H1 (cell line): ENCODE results near the gene CBLN3. TPM values are rescaled to one million over a fixed set of nuclear protein-coding genes. Genes with fewer than 3 reads are reported as not detected.

Experiments used
- CTCF ChIA-PET: fragments of 300-600 bp; sonication (Branson Sonifier 250); formaldehyde crosslinking; loops from one replicate; lab custom pipeline; 2021; ENCODE audit not compliant: partially characterized antibody; lab: Charles Lee
- POLR2A ChIA-PET: fragments of 300-600 bp; sonication (Branson Sonifier 250); formaldehyde crosslinking; loops from one replicate; lab custom pipeline; 2021; ENCODE audit warnings: inconsistent platforms; ENCODE audit not compliant: partially characterized antibody; lab: Charles Lee
- DNase-seq, 2 experiments: peaks; one replicate each; pipeline versions ENCODE4 v3.0.0 to v3.0.0-alpha.2; 2010 to 2022; ENCODE audit warnings: low spot score in 2 of 2, low read depth in 1 of 2, mixed read lengths in 1 of 2
- FAIRE-seq: peaks from 2 replicates; lab custom pipeline; 2011; peaks lifted over from hg19 to GRCh38; lab: Jason Lieb, UNC
- H2AFZ ChIP-seq: 2 replicates; pipeline ENCODE4 v1.8.1; 2012; ENCODE audit warnings: low read length, inconsistent platforms
- H2AK5ac ChIP-seq: 2 replicates; pipeline ENCODE4 v1.6.1; 2013; ENCODE audit warnings: low read depth, low read length
- H2BK120ac ChIP-seq: replicated peaks from 2 replicates; pipeline ENCODE3; 2013; ENCODE audit warnings: low read depth, low read length, inconsistent platforms
- H2BK12ac ChIP-seq: 2 replicates; pipeline ENCODE4 v1.6.1; 2013; ENCODE audit warnings: low read depth, low read length
- H2BK15ac ChIP-seq: 2 replicates; pipeline ENCODE4 v1.6.1; 2013; ENCODE audit warnings: low read length
- H2BK20ac ChIP-seq: 2 replicates; pipeline ENCODE4 v1.6.1; 2013; ENCODE audit warnings: low read length
- H2BK5ac ChIP-seq: 2 replicates; pipeline ENCODE4 v1.6.1; 2013; ENCODE audit warnings: low read depth, low read length
- H3K14ac ChIP-seq: 2 replicates; pipeline ENCODE4 v1.6.1; 2013; ENCODE audit warnings: inconsistent platforms; ENCODE audit not compliant: insufficient read length
- H3K18ac ChIP-seq: 2 replicates; pipeline ENCODE4 v1.6.1; 2013; ENCODE audit warnings: low read length; ENCODE audit errors: extremely low read depth
- H3K23ac ChIP-seq: 2 replicates; pipeline ENCODE4 v1.6.1; 2013; ENCODE audit warnings: inconsistent platforms; ENCODE audit not compliant: insufficient read length
- H3K23me2 ChIP-seq: 2 replicates; pipeline ENCODE4 v1.6.1; 2013; ENCODE audit warnings: low read depth, low read length
- H3K27ac ChIP-seq: 2 replicates; pipeline ENCODE4 v1.6.1; 2011; ENCODE audit warnings: low read depth, low read length, inconsistent platforms
- H3K27me3 ChIP-seq, 4 experiments: replicated peaks in 1 of 4; 1 replicate in 1 of 4; 2 replicates in 3 of 4; pipeline versions ENCODE4 v1.6.1 to v1.8.1; 2011 to 2013; ENCODE audit warnings: low read length in 3 of 4, mild to moderate bottlenecking in 3 of 4, inconsistent platforms in 2 of 4, mixed read lengths in 2 of 4, moderate library complexity in 1 of 4; ENCODE audit not compliant: control insufficient read depth in 3 of 4, insufficient read depth in 3 of 4; ENCODE audit errors: extremely low read depth in 1 of 4
- H3K36me3 ChIP-seq, 4 experiments: 2 replicates each; pipeline versions ENCODE4 v1.6.1 to v1.8.1; 2011 to 2013; ENCODE audit warnings: mild to moderate bottlenecking in 4 of 4, low read length in 3 of 4, moderate library complexity in 2 of 4, control low read depth in 1 of 4, inconsistent platforms in 1 of 4; ENCODE audit not compliant: insufficient read depth in 4 of 4, control insufficient read depth in 2 of 4
- H3K4ac ChIP-seq: replicated peaks from 2 replicates; pipeline ENCODE3; 2013; ENCODE audit warnings: low read length, low read depth, mixed read lengths, inconsistent platforms; ENCODE audit not compliant: insufficient read length
- H3K4me1 ChIP-seq, 4 experiments: replicated peaks in 1 of 4; 1 replicate in 1 of 4; 2 replicates in 3 of 4; pipeline versions ENCODE4 v1.6.1 to v1.8.1; 2011 to 2013; ENCODE audit warnings: low read length in 3 of 4, inconsistent platforms in 2 of 4, mixed read lengths in 1 of 4; ENCODE audit not compliant: insufficient read depth in 4 of 4, control insufficient read depth in 3 of 4
- H3K4me2 ChIP-seq, 2 experiments: 2 replicates each; pipeline versions ENCODE4 v1.6.1 to v1.8.1; 2011 to 2013; ENCODE audit warnings: low read depth in 2 of 2, low read length in 2 of 2, control low read depth in 1 of 2, inconsistent platforms in 1 of 2, mild to moderate bottlenecking in 1 of 2; ENCODE audit not compliant: insufficient read depth in 1 of 2
- H3K4me3 ChIP-seq, 4 experiments: fragments of 200-600, 300-600 bp in 1 of 4; sonication (generic), shearing (Covaris generic), sonication (Bioruptor Twin) in 1 of 4; 2 replicates each; pipeline versions ENCODE4 v1.5.1 to v1.8.1; 2011 to 2016; ENCODE audit warnings: low read length in 4 of 4, low read depth in 3 of 4, control low read depth in 2 of 4, inconsistent platforms in 2 of 4, mild to moderate bottlenecking in 2 of 4, mixed read lengths in 1 of 4, moderate library complexity in 1 of 4; ENCODE audit not compliant: insufficient read depth in 2 of 4; ENCODE audit errors: extremely low read depth in 1 of 4
- H3K56ac ChIP-seq: replicated peaks from 2 replicates; pipeline ENCODE3; 2013; ENCODE audit warnings: low read depth, mild to moderate bottlenecking, mixed read lengths, low read length, inconsistent platforms; ENCODE audit not compliant: insufficient read length
- H3K79me1 ChIP-seq: 2 replicates; pipeline ENCODE4 v1.6.1; 2013; ENCODE audit warnings: low read depth, low read length, control low read depth
- H3K79me2 ChIP-seq, 2 experiments: 2 replicates each; pipeline versions ENCODE4 v1.6.1 to v1.8.1; 2012 to 2013; ENCODE audit warnings: low read length in 2 of 2, mild to moderate bottlenecking in 2 of 2, inconsistent platforms in 1 of 2; ENCODE audit not compliant: insufficient read depth in 2 of 2, control insufficient read depth in 1 of 2
- H3K9ac ChIP-seq, 4 experiments: replicated peaks in 1 of 4; 1 replicate in 1 of 4; 2 replicates in 3 of 4; pipeline versions ENCODE4 v1.6.1 to v1.8.1; 2011 to 2013; ENCODE audit warnings: low read depth in 3 of 4, low read length in 3 of 4, control low read depth in 2 of 4, mild to moderate bottlenecking in 2 of 4, moderate library complexity in 2 of 4, inconsistent platforms in 1 of 4; ENCODE audit errors: extremely low read depth in 1 of 4
- H3K9me3 ChIP-seq, 2 experiments: 2 replicates each; pipeline versions ENCODE4 v1.6.1 to v1.8.1; 2012 to 2013; ENCODE audit warnings: mild to moderate bottlenecking in 2 of 2, moderate library complexity in 2 of 2, control low read depth in 1 of 2, inconsistent platforms in 1 of 2, low read depth in 1 of 2, low read length in 1 of 2, mixed read lengths in 1 of 2; ENCODE audit not compliant: insufficient read depth in 2 of 2
- H4K20me1 ChIP-seq, 2 experiments: replicated peaks in 1 of 2; 2 replicates each; pipeline versions ENCODE3 to v1.8.1; 2011 to 2013; ENCODE audit warnings: inconsistent platforms in 2 of 2, low read length in 2 of 2, mild to moderate bottlenecking in 1 of 2; ENCODE audit not compliant: insufficient read depth in 2 of 2, control insufficient read depth in 1 of 2
- H4K5ac ChIP-seq: 2 replicates; pipeline ENCODE4 v1.6.1; 2013; ENCODE audit warnings: low read length, low read depth, mixed read lengths, inconsistent platforms; ENCODE audit not compliant: insufficient read length
- H4K8ac ChIP-seq: 2 replicates; pipeline ENCODE4 v1.8.0; 2013; ENCODE audit warnings: mild to moderate bottlenecking, moderate library complexity, low read length, inconsistent platforms; ENCODE audit not compliant: insufficient read depth; ENCODE audit errors: extremely low read depth
- H4K91ac ChIP-seq: replicated peaks from 2 replicates; pipeline ENCODE3; 2013; ENCODE audit warnings: low read length, mixed read lengths, inconsistent platforms; ENCODE audit not compliant: insufficient read length
- BCL11A ChIP-seq, 2 experiments: IDR thresholded peaks; one replicate each; pipeline ENCODE4 v1.6.1; 2011; ENCODE audit warnings: low read depth in 2 of 2, low read length in 2 of 2, mild to moderate bottlenecking in 2 of 2
- BRCA1 ChIP-seq: IDR thresholded peaks from 2 replicates; pipeline ENCODE4 v1.6.1; 2012; ENCODE audit warnings: low read depth, low read length, improper control_type of control experiment
- CBX8 ChIP-seq: fragments of 300-800, 300-1000 bp; sonication (generic); IDR thresholded peaks from 2 replicates; pipeline ENCODE4 v1.7.1; 2016; ENCODE audit warnings: low read depth, low read length, borderline replicate concordance
- EZH2 ChIP-seq: fragments of 200-600 bp; sonication (generic); IDR thresholded peaks from 2 replicates; pipeline ENCODE4 v1.7.1; 2012; ENCODE audit warnings: low read depth, mild to moderate bottlenecking, moderate library complexity, low read length, inconsistent platforms; ENCODE audit not compliant: severe bottlenecking
- GABPA ChIP-seq: IDR thresholded peaks from 2 replicates; pipeline ENCODE4 v1.6.1; 2011; ENCODE audit warnings: mild to moderate bottlenecking, low read length, moderate library complexity, borderline replicate concordance; ENCODE audit not compliant: insufficient read depth
- HDAC2 ChIP-seq, 2 experiments: fragments of 300-600 bp in 1 of 2; sonication (generic) in 1 of 2; IDR thresholded peaks; 2 replicates each; pipeline ENCODE4 v1.6.1; 2011 to 2012; ENCODE audit warnings: low read depth in 2 of 2, low read length in 2 of 2, mild to moderate bottlenecking in 2 of 2, moderate library complexity in 2 of 2, borderline replicate concordance in 1 of 2, inconsistent platforms in 1 of 2
- HDAC6 ChIP-seq: IDR thresholded peaks from one replicate; pipeline ENCODE4 v1.7.1; 2012; ENCODE audit warnings: low read depth, mild to moderate bottlenecking, inconsistent platforms, low read length, moderate library complexity
- SAP30 ChIP-seq: fragments of 300-600 bp; sonication (generic); IDR thresholded peaks from 2 replicates; pipeline ENCODE4 v1.7.1; 2012; ENCODE audit warnings: low read length, moderate library complexity, mild to moderate bottlenecking, inconsistent platforms; ENCODE audit not compliant: insufficient read depth, insufficient replicate concordance
- SRF ChIP-seq: IDR thresholded peaks from 2 replicates; pipeline ENCODE4 v1.6.1; 2011; ENCODE audit warnings: mild to moderate bottlenecking, low read depth, low read length, moderate library complexity
- TAF1 ChIP-seq: IDR thresholded peaks from 2 replicates; pipeline ENCODE4 v1.6.1; 2011; ENCODE audit warnings: mild to moderate bottlenecking, low read depth, low read length
- TAF7 ChIP-seq: optimal IDR thresholded peaks from 2 replicates; pipeline ENCODE3; 2011; ENCODE audit warnings: low read depth, mild to moderate bottlenecking, inconsistent platforms, low read length, moderate library complexity, borderline replicate concordance
- TBP ChIP-seq: IDR thresholded peaks from 2 replicates; pipeline ENCODE4 v1.6.1; 2011; ENCODE audit warnings: low read depth, low read length, improper control_type of control experiment
- YY1 ChIP-seq: IDR thresholded peaks from 2 replicates; pipeline ENCODE4 v1.6.1; 2011; ENCODE audit warnings: low read depth, mild to moderate bottlenecking, low read length
- WGBS, 2 experiments: shearing (Covaris generic) in 1 of 2; methylation state at CpG; one replicate each; pipeline versions ENCODE4 v1.1.6 to v1.1.7; 2013 to 2015; ENCODE audit warnings: low lambda C conversion rate in 2 of 2, mixed read lengths in 2 of 2, inconsistent platforms in 1 of 2, low coverage in 1 of 2, missing lambda C conversion rate in 1 of 2; ENCODE audit not compliant: insufficient replicate concordance in 2 of 2, insufficient coverage in 1 of 2, insufficient read length in 1 of 2; ENCODE audit errors: extremely low coverage in 1 of 2, missing lambda C conversion rate in 1 of 2; 5-methylcytosine and 5-hydroxymethylcytosine counted together
- polyA plus RNA-seq, 7 experiments: library from polyadenylated mRNA; depleted of rRNA in 3 of 7; stranded (reverse) in 5 of 7; unstranded in 2 of 7; fragments of >200 nt in 5 of 7; fragments of 200-250 nt in 2 of 7; gene quantifications; 1 replicate in 5 of 7; 2 replicates in 1 of 7; 4 replicates in 1 of 7; pipeline versions ENCODE4 v1.2.1 to v1.2.3, GENCODE V29; 2011 to 2013; ENCODE audit warnings: missing spikeins in 2 of 7, mixed read lengths in 2 of 7
- total RNA-seq: library from RNA; stranded (reverse); fragmentation: NEBNext Ultra II Directional; extraction: Animal tissue kit (Norgen Biotek cat#: 25700); gene quantifications from 2 replicates; pipeline ENCODE4 v1.2.1, GENCODE V29; 2021
- TF ChIP-seq, protein P1 (sequence below): IDR thresholded peaks from 2 replicates; pipeline ENCODE4 v1.6.1; 2011; ENCODE audit warnings: low read depth, mild to moderate bottlenecking, low read length; ENCODE audit not compliant: insufficient read depth

The CBLN3 gene
- total and polyA plus RNA-seq, 2 of the 8 experiments (the other 6 are each of a cell fraction or from before 2014, with no cell fraction given), result 0.54 to 1.00 TPM

DNA sequence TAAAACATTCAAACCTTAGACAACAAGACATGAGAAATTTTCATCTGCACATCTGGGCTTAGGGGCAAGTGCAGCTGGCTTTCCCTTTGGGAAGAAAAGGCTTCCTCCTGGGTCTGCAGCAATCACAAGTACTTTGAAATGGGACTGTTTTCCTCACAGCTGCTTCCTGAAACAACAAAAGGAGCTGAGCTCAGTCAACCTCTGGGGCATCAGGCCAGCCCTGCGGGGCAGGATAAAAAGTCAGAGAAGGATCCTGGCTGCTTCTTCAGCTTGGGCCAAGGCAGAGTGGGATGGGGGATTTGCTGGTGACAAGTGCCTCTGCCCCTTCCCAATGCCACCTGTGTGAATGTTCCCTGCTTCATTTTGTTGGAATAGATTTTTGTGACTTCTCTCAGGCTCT is 29.3 kb upstream of the CBLN3 start:
- no peaks in the 10 kb centered on the region for H4K20me1 ChIP-seq
- H3K36me3 ChIP-seq, result no peaks in the 10 kb centered on the region
- H2AFZ ChIP-seq, result no peak overlapping the region
- no peak overlapping the region for H4K91ac ChIP-seq
- no peak overlapping the region for H3K18ac ChIP-seq
- no peak overlapping the region for H4K5ac ChIP-seq
- no peak overlapping the region for H4K8ac ChIP-seq
- ChIA-PET CTCF (interaction anchor here (0.9 to 2.2 kb wide), 3 partner anchors 22 to 583 kb away, joined by 3 to 6 read pairs (median 5); no protein-coding TSS in a partner anchor), POLR2A (no interaction called here)
- H3K79me1 ChIP-seq, result no peaks in the 10 kb centered on the region
- H3K9me3 ChIP-seq, result 0 out of 4 replicates have a peak, but pooled peaks cover 0 to 4% of the 10 kb centered on the region in 2 experiments
- no peak overlapping the region for H2BK20ac ChIP-seq
- no peak overlapping the region for H2BK15ac ChIP-seq
- no peak overlapping the region for H3K4ac ChIP-seq
- H3K56ac ChIP-seq, result no peak overlapping the region
- H2BK12ac ChIP-seq, result no peak overlapping the region
- no peaks in the 10 kb centered on the region for H3K23me2 ChIP-seq
- no peaks in the 10 kb centered on the region for H3K27me3 ChIP-seq
- DNase-seq, result no peak
- H3K23ac ChIP-seq, result no peak overlapping the region
- H3K27ac ChIP-seq, result no peak overlapping the region
- H3K4me1 ChIP-seq, result no peaks in the 10 kb centered on the region
- H3K4me3 ChIP-seq, result no peak overlapping the region
- no peak overlapping the region for H3K14ac ChIP-seq
- no peak for FAIRE-seq
- no peak overlapping the region for H2BK5ac ChIP-seq
- no peak overlapping the region for H3K9ac ChIP-seq
- no peak overlapping the region for H2BK120ac ChIP-seq
- WGBS, 2 experiments, result 68% methylated on average over 1 of the region's 1 CpG; no CpG with 5 or more reads in 1 of the 2 experiments
- no peaks in the 10 kb centered on the region for H3K79me2 ChIP-seq
- H3K4me2 ChIP-seq, result no peak overlapping the region
- no peak overlapping the region for H2AK5ac ChIP-seq
- TF ChIP-seq GABPA, result no peak
- no peak for TF ChIP-seq BRCA1
- no peak for TF ChIP-seq EZH2
- no peak for TF ChIP-seq HDAC6
- no peak for TF ChIP-seq CBX8
- TF ChIP-seq BCL11A (IDR thresholded peaks at IDR 0.05; ENCODE audit: low read depth in 2 of 2, low read length in 2 of 2), result no peak
- TF ChIP-seq SAP30, result no peak
- TF ChIP-seq HDAC2 (IDR thresholded peaks at IDR 0.05; ENCODE audit: borderline replicate concordance in 1 of 2, low read depth in 2 of 2, low read length in 2 of 2), result no peak
- no peak for TF ChIP-seq SRF
- TF ChIP-seq YY1, result no peak
- TF ChIP-seq TAF7, result no peak
- TF ChIP-seq, protein P1, sequence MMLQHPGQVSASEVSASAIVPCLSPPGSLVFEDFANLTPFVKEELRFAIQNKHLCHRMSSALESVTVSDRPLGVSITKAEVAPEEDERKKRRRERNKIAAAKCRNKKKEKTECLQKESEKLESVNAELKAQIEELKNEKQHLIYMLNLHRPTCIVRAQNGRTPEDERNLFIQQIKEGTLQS, result no peak
- TF ChIP-seq TBP, result no peak
- no peak for TF ChIP-seq TAF1
